Embryonic facial prominence (tissue), 1 donor: Measurements from ENCODE around the gene ATP6V1G1.
"Not testable (repeated sequence)": the region's sequence is repeated elsewhere in the genome, so short reads cannot be mapped to it uniquely, and the experiment has no call there.

ENCODE experiments used
- DNase-seq: peaks from one replicate; pipeline ENCODE4 v3.0.0-alpha.2; 2016; ENCODE audit errors: extremely low spot score

The ATP6V1G1 gene

GRCh38 chr9:114578134-114578533, 9.4 kb upstream of the ATP6V1G1 start:
- DNase-seq: not testable (repeated sequence)

- DNase-seq: no peak
Measured at GRCh38 chr9:114580609-114581193, 6.9 kb upstream of the ATP6V1G1 start.

DNA sequence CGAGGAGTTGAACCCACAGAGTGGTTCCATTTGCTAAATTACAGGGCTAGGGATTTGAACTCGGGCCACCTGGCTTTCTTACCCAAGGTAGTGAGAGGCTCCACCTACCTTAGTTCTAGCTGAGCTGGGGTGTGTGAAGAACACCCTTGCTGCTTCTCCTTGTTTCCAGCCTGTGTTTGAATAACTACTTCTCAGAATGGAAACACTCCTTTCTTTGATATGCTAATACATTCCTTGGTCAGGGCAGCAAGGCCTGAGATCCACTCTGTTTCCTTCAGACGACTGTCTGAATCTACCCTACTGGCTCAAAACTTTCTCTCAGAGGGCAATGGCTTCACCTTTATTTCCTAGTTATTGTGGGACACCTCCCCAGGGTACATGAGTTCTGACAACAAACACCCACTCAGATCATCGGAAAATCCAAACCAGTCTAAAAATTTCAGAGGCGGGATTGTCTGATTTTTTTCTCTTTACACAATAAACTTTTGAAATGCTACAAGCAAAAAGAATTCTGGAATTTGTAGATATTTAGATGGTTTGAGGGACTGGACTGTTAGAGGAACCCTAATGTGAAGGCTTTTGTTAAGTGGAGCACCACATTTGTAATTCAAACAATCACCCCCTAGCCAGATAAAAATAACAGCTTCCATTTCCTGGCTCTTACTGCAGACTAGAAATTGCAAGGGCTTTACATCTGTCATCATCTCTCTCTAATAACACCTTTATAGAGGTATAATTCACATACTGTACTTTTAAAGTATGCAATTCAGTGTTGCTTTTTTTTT, 4.0 kb upstream of the ATP6V1G1 start:
- no peak for DNase-seq

DNA sequence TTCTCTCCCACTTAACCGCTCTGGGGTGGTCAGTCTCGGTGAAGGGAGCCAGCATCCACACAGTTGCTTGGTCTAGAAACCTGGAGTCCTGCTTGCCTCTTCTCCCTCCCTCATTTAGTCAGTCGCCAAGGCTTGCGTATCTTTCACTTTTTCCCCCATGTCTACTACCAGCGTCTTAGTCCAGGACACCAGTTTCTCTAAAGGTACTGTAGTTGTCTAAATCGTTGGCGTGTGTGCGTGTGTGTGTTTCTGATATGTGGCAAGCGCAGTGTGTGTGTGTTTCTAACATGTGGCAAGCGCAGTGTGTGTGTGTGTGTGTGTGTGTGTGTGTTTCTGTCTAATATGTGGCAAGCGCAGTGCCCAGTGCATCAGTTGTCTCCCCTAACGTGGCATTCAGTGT, 641 bp downstream of the ATP6V1G1 start:
- no peak for DNase-seq

DNA sequence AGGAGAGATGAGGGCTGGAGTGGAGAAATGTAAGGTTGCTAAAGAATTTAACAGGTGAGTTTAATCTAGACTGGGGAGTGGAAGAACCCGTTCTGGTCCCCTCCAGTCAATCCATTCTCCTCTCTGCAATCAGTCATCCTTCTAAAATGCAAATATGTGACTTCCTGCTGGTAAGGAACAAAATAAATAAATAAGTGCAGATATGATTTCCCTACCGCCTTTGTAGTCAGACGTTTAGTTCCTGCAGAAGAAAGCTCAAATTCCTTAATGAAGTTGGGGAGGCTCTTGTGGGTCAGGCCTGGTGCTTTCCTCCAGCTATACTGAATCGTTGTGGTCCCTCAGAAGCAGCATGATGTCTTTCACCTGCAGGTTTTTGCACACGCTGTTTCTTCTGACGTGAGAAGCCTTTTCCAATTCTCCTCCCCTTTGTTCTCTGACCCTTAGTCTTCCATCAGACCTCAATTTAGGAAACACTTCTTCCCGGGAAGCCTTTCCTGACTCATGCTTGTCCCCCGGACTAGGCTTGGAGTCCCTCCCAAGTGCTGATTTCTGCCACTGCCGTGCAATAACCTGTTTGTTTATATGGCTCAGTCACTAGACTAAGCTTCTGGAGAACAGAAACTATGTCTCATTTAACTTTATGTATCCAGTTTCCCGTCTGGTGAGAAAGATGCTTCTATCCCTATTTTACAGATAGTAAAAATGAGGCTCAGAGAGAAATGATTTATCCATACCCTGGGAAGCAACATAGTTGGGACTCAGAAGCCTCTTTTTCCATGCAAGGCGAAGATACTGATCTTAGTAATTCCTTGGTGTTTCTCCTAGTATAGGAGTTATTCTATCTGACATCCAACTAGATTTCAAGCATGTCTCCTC, 1.3 kb downstream of the ATP6V1G1 start:
- no peak for DNase-seq

GRCh38 chr9:114590328-114590727, 2.8 kb downstream of the ATP6V1G1 start:
- DNase-seq: no peak

- no peak for DNase-seq
Measured at GRCh38 chr9:114591291-114591787, 3.8 kb downstream of the ATP6V1G1 start.

DNA sequence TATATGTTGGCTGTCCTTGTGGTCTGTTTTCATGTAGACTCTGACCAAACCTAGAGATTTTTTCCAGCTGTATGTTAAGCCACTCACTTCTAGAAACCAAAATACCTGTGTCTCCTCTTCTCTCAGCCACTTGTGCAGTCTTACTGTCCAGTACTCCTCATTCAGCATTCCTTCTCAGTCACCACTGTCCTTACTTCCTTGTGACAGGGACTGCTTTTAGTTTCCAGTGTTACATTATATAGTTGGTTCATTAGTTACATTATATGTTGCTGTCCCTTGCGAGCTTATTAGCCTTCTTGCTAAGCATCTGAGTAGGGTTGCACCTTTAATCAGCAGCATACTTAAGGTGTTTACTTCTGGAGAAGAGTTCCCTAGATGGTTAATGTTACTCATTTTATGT, 4.3 kb downstream of the ATP6V1G1 start:
- DNase-seq: no peak

- DNase-seq: no peak
Measured at GRCh38 chr9:114592356-114592755, 4.8 kb downstream of the ATP6V1G1 start.

- DNase-seq: no peak
Measured at GRCh38 chr9:114594136-114594535, 6.6 kb downstream of the ATP6V1G1 start.

DNA sequence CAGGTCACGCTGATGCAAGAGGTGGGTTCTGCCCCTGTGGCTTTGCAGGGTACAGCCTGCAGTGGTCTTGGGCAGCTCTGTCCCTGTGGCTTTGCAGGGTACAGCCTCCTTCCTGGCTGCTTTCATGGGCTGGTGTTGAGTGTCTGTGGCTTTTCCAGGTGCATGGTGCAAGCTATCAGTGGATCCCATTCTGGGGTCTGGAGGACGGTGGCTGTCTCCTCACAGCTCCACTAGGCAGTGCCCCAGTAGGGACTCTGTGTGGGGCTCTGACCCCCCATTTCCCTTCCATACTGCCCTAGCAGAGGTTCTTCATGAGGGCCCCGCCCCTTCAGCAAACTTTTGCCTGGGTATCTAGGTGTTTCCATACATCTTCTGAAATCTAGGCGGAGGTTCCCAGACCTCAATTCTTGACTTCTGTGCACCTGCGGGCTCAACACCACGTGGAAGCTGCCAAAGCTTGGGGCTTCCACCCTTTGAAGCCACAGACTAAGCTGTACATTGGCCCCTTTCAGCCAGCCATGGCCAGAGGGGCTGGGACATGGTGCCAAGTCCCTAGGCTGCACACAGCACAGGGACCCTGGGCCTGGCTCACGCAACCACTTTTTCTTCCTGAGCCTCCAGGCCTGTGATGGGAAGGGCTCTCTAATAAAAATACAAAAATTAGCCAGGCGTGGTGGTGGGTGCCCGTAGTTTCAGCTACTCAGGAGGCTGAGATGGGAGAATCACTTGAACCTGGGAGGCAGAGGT, 13.1 kb downstream of the ATP6V1G1 start:
- DNase-seq: not testable (repeated sequence)

- DNase-seq: not testable (repeated sequence)
Measured at GRCh38 chr9:114601787-114602186, 14.2 kb downstream of the ATP6V1G1 start.

- DNase-seq: no peak
Measured at GRCh38 chr9:114602620-114603019, 15.1 kb downstream of the ATP6V1G1 start.

DNA sequence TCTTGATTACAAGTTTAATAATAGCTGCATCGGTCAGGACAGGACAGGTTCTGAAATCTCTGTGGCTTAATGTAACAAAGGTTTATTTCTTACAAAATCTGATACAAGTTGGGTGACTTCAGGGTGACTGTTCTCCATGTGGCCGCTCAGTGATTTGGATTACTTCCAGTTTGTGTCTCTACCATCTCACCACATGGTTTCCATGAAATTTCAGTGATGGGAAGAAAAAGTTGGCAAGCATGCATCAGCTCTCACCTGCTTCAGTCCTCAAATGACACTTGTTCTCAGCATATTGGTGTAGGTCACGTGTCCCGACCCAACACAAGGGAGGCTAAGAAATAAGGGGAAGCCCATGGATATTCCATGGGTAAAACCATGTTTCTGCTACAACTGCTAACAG, 15.7 kb downstream of the ATP6V1G1 start:
- DNase-seq: no peak

GRCh38 chr9:114604989-114605388, 17.4 kb downstream of the ATP6V1G1 start:
- no peak for DNase-seq

DNA sequence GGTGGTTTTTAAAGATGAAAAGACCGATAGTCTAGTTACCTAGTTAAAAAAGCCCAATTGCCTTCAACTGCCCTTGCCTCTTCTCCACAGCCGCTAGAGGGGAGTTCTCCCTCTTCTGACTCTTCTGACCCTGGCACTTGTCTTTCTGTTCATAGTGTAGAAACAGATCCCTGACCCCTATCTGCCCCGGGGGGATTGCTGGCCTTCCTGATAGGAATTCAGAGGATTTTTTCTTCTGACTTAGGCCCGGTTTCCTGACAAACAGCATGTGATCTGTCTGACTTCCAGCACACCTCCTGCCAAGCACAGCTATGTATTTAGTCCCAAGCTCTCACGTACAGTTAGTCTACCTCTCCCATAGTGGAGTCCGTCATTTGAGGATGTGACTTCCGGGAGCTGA, 18.5 kb downstream of the ATP6V1G1 start:
- DNase-seq: no peak

DNA sequence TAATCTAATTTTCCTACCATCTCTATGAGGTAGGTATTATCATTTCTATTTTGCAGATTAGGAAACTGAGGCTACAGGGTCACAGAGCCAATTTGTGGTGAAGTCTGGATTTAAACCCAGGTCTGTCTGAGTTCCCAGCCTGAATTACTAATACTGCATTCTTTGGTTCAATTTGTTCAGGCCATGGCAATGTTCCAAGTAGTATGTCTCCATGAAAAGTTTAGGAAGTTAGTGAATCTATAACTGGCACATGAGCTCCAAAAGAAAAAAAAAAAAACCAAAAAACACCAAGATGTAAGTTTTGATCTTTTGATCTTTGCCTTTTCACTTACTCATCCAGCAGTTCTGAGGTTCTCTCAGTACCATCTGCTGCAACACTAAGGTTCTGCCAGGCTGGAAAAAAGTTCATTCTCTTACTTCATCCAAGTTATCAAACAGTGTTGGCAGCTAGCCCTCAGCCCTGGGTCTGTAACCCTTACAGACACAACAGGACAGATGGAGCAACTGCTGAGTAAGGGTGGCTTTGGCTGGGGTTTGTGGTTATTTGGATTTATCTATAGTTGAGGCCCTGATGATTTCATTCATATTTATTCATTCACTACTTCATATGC, 19.1 kb downstream of the ATP6V1G1 start:
- DNase-seq: no peak

GRCh38 chr9:114607671-114608524, 20.3 kb downstream of the ATP6V1G1 start:
- no peak for DNase-seq

GRCh38 chr9:114608525-114608796, 20.9 kb downstream of the ATP6V1G1 start:
- no peak for DNase-seq

- DNase-seq: no peak
Measured at GRCh38 chr9:114611516-114612271, 24.1 kb downstream of the ATP6V1G1 start.
